Cardiac septum (tissue), 1 donor: ENCODE measurements around the gene TTLL11. TPM values are rescaled to one million over a fixed set of nuclear protein-coding genes. Genes with fewer than 3 reads are reported as not detected.
"Not testable (repeated sequence)": the region's sequence is repeated elsewhere in the genome, so short reads cannot be mapped to it uniquely, and the experiment has no call there.

Experiments used
- DNase-seq: peaks from one replicate; pipeline ENCODE4 v3.0.0-alpha.2; 2020; ENCODE audit warnings: low spot score
- intact Hi-C: fragments of 100-400 bp; cut with DNase I; formaldehyde crosslinking; loops from one replicate; pipeline ENCODE4 v1.14.0; 2022
- total RNA-seq: library from RNA; stranded (reverse); fragmentation: NEBNext Ultra II Directional; extraction: Animal tissue kit (Norgen Biotek cat#: 25700); gene quantifications from one replicate; pipeline ENCODE4 v1.2.1, GENCODE V29; 2021
- donor health status: DM: no; HTN: no; CAD: no.

TTLL11 gene
- total RNA-seq, 1 donor from 2014 or later = 12.6 TPM

DNA sequence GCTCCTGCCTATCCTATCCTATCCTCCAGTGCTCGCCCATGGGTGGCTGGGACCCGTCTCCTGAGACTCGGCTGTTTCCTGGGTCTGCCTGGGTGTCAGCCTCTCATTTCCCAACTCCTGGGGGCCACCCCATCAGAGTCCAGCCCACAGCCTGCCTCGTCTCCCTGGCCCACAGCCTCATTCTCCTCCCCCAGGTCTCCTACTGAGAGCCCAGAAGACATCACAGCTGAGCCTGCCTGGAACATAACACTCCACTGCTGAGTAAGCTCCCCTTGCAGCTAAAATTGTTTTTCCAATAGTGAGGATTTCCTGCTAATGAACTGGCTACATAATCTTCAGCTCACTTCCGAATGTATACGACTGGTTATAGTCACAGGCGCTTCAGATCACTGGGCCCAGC lies 95.3 kb downstream of the TTLL11 start:
- DNase-seq = no peak
- intact Hi-C loops = no loop called here

DNA sequence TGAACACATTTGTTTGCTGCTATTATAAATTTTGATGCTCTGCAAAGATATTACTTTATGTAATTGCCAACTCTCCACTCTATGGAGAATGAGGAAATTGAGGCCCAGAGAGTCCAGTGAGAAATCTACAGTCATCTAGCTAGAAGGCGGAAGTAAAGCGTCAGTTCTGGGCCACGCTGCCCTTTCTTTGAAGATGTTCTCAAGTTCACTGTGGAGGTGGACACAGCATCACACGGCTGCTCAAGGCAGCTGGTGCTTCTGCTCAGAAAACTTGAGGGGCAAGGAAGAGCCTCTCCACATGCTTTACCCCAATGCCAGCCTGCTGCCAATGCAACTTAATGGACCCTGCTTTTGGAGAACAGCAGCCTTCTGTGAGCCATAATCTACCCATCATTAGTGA lies 96.3 kb downstream of the TTLL11 start:
- DNase-seq = no peak
- intact Hi-C loops = no loop called here

GRCh38 chr9:121995997-121996396 lies 97.1 kb downstream of the TTLL11 start:
- intact Hi-C loops = no loop called here
- no peak for DNase-seq

DNA sequence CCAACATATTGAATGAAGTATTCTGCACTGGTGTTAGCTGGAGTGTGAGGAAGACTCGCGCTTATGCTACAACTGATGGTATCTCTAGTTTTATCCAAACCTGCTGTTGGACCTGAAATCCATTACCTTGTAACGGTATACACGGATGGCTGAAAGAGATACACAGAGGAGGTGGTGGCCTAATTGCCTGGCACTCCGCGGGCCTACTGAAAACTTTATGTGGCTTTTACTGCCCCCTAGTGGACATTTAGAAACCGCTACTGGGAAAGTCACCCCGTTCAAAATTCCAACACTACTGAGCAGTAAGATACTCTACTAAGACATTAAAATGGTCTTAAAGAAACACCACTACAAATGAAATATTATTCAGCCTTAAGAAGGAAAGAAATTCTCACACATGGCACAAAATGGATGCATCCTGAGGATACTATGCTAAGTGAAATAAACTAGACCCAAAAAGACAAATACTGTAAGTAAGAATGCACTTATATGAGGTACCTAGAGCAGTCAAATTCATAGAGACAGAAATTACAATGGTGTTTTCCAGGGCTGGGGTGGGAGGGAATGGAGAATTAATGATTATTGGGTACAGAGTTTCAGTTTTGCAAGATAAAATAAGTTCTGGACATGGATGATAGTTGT lies 100.4 kb downstream of the TTLL11 start:
- intact Hi-C loops = loop anchor here (2.0 to 5.0 kb wide), 3 partner anchors 306 to 446 kb away; no protein-coding TSS in a partner anchor
- DNase-seq = no peak

GRCh38 chr9:121991307-121991661 lies 101.8 kb downstream of the TTLL11 start:
- intact Hi-C loops = loop anchor here (2.0 to 5.0 kb wide), 2 partner anchors 242 to 354 kb away; no protein-coding TSS in a partner anchor

DNA sequence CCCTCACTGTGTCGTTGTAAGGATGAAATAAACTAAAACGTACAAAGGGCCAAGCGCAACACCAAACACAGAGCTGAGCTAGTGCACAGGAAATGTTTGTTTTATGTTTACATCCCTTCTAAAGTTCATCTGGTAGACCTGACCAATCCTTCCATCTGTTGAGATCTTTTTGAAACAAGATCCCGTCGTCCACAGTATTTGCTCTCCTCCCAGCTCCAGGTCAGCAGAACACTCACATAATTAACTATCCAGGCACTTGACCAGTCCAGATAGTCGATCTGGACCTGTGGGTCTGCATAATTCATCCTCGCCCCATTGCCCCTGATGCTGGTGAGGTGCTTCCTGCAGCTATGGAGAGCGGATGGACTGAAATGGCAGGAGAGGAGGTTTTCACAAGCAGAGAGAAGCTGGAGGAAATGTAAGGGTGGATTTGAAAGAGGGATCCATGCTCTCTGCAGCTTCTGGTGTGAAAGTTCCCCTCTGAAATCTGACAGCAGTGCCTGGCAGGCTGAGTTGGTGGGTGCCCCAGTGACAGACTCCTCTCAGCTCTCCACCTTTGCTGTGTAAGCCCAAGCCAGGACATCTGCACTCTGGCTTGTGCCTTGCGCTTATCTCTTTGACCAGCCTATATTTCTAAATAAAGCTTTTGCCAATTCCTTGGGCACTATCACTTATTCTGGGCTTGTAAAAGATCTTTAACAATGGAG lies 102.4 kb downstream of the TTLL11 start:
- no peak for DNase-seq
- intact Hi-C loops = loop anchor here (2.0 to 5.0 kb wide), 2 partner anchors 242 to 353 kb away; no protein-coding TSS in a partner anchor

More at GRCh38 chr9:121991307-121991661, 101.8 kb downstream of the TTLL11 start:
- no peak for DNase-seq

DNA sequence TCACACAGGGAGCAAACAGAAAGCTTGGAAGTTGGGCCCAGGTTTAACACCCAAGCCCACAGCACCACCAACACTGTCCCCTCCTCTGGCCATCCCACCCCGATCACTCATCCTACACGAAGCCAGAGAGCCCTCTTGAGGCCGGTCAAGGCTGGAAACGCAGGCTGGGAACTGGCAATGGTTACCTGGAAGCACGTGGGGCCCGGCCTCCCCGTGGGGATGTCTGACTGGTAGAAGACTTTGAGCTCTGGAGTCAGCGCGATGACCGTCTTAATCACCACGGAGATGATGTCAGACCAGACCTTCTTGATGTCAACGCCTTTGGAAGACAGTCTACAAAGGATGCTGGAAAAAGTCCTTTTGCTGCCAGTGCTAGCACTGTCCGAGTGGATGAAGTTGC lies 104.1 kb downstream of the TTLL11 start:
- intact Hi-C loops = no loop called here
- no peak for DNase-seq

- intact Hi-C loops = loop anchor here (2.0 kb wide), 1 partner anchor 263 kb away; no protein-coding TSS in a partner anchor
- DNase-seq = no peak
Measured at GRCh38 chr9:121987314-121987713, 105.8 kb downstream of the TTLL11 start.

GRCh38 chr9:121985792-121986494 lies 107.2 kb downstream of the TTLL11 start:
- intact Hi-C loops = loop anchor here (2.0 kb wide), 1 partner anchor 261 kb away; no protein-coding TSS in a partner anchor
- DNase-seq = peak; percentile 89

- intact Hi-C loops = no loop called here
- DNase-seq = no peak
Measured at GRCh38 chr9:121984726-121985402, 108.2 kb downstream of the TTLL11 start.

DNA sequence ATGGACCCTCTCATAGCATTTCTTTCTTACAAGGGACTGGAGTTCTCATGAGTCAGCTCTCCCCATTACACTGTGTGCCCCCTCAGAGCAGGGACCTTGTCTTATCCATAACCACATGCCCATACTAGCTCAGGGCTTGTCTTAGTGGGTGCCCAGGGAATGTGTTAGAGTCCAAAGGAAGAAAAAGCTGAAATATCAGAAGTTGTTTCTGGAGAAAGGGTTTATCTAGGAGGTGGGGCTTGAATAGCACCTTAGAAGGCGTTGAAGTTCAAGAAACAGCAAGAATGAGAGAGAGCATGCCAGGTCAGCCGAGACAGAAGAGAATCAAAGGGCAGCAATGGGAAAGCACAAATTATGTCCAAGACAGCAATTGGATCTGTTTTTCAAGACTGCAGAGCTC lies 109.4 kb downstream of the TTLL11 start:
- intact Hi-C loops = no loop called here

DNA sequence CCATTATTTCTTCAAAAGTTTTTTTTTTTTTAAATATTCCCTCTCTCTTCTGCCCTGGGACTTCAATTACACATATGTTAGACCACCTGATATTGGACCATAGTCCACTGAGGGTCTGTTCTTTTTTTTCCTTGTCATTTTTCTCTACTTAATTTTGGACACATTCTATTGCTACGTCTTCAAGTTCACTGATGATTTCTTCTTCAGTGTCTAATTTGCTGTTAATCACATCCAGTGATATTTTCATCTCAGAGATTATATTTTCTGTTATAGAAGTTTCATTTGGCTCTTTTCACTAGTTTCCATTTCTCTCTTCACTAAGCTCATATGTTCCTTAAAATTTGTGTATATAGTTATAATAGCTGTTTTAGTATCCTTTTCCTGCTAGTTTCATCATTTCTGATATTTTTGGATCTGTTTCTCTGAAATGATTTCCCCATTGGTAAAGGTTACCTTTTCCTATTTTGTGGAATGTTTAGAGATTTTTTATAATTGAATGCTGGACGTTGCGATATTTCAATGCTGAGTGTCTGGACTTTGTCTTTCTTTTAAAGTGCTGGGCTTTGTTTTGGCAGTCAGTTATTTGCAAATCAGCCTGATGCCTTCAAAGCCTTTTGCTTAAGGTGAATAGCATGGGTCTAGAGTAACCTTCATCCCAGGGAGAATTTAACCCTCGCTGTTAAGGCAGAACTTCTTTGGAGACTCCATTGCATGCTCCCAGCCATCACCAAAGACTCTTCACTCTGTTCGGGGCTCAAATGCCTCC lies 111.8 kb downstream of the TTLL11 start:
- no peak for DNase-seq
- intact Hi-C loops = no loop called here

More for the DNA sequence above, 109.4 kb downstream of the TTLL11 start:
- DNase-seq = no peak

DNA sequence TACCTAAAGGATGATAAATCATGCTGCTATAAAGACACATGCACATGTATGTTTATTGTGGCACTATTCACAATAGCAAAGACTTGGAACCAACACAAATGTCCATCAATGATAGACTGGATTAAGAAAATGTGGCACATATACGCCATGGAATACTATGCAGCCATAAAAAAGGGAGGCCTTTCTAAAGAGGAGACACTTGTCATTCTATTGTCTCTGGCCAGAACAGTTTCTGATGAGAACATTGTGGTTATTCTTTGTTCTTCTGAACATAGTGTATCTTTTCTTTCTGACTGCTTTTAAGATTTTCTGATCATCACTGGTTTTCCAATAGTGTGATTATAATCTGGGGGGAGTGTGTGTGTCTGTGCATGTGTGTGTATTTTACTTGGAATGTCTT lies 112.4 kb downstream of the TTLL11 start:
- DNase-seq, intact Hi-C loops: not testable (repeated sequence)

GRCh38 chr9:121979736-121980135 lies 113.4 kb downstream of the TTLL11 start:
- no peak for DNase-seq
- intact Hi-C loops = no loop called here

DNA sequence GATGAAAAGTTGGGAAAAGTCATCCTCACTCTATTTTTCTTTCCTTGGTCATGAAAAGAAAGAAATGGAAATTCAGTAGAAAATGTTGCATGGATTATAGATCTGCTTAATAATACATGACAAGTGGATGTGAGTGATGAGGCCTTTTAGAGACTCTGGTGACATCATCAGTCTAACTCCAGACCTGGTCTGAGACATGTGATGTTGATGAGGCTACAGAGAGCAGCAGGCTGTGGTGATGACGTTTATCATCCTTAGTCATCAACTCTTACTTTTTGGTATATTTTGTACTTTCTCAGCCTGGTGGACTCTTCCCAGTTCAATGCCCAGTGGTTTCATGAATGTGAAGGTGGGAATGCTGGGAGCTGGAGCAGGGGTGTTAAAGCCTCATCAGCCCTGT lies 116.4 kb downstream of the TTLL11 start:
- intact Hi-C loops = no loop called here
- DNase-seq = no peak

GRCh38 chr9:121975801-121976277 lies 117.3 kb downstream of the TTLL11 start:
- intact Hi-C loops = no loop called here
- DNase-seq = no peak

- DNase-seq = no peak
- intact Hi-C loops = no loop called here
Measured at GRCh38 chr9:121974421-121974820, 118.7 kb downstream of the TTLL11 start.

- intact Hi-C loops = no loop called here
- DNase-seq = no peak
Measured at GRCh38 chr9:121972501-121972981, 120.6 kb downstream of the TTLL11 start.

GRCh38 chr9:121968056-121968455 lies 125.1 kb downstream of the TTLL11 start:
- intact Hi-C loops = no loop called here
- DNase-seq = no peak
